Measurements from ENCODE around the gene ACOT7. TPM values are rescaled to one million over a fixed set of nuclear protein-coding genes. Genes with fewer than 3 reads are reported as not detected.

ACOT7 gene
- total RNA-seq, 2 experiments from 2014 or later = 5.3 to 5.4 TPM

DNA sequence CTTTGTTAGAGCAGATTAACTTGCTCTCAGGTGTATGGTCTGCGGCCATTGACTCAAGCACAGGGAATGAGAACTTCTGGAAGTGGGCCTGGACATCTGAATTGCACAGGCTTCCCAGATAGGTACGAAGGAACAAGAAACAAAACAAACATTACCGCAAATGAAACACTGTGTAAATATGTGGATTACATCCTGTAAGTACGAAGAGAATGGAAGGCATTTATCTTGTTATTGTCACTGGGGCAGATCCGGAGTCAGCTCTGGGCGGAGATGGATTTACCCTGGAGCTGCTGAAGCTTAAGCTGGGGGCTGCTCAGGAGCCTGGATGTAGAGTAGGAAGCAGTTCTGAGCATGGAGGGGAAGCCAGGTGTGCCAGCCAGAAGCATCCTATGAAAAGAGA lies 19.3 kb upstream of the ACOT7 start:
- Mint-ChIP-seq H3K4me3 (no peak overlapping the region), H3K9me3 (no peaks in the 10 kb centered on the region), H3K27me3 (peaks cover 65% of the 10 kb centered on the region), H3K4me1 (ENCODE audit: low read depth) (peaks cover 3% of the 10 kb centered on the region), H3K36me3 (ENCODE audit: low read depth) (no peaks in the 10 kb centered on the region), H3K27ac (no peak overlapping the region)
- TF ChIP-seq, protein P1, sequence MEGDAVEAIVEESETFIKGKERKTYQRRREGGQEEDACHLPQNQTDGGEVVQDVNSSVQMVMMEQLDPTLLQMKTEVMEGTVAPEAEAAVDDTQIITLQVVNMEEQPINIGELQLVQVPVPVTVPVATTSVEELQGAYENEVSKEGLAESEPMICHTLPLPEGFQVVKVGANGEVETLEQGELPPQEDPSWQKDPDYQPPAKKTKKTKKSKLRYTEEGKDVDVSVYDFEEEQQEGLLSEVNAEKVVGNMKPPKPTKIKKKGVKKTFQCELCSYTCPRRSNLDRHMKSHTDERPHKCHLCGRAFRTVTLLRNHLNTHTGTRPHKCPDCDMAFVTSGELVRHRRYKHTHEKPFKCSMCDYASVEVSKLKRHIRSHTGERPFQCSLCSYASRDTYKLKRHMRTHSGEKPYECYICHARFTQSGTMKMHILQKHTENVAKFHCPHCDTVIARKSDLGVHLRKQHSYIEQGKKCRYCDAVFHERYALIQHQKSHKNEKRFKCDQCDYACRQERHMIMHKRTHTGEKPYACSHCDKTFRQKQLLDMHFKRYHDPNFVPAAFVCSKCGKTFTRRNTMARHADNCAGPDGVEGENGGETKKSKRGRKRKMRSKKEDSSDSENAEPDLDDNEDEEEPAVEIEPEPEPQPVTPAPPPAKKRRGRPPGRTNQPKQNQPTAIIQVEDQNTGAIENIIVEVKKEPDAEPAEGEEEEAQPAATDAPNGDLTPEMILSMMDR (IDR thresholded peaks at IDR 0.05) = no peak
- intact Hi-C loops (cut with DNase I, micrococcal nuclease) = no loop called here
- H3K9me3 ChIP-seq (ENCODE audit: control insufficient read depth in 1 of 2, insufficient read depth in 1 of 2, low read length in 2 of 2) = peaks cover 0 to 9% of the 10 kb centered on the region in 2 experiments
- ChIA-PET POLR2A (no interaction called here), CTCF (interaction anchor here (1.6 kb wide), 1 partner anchor 11 kb away, joined by 3 read pairs; no protein-coding TSS in a partner anchor)
- H3K4me1 ChIP-seq (ENCODE audit: insufficient read depth, low read length) = peaks cover 7% of the 10 kb centered on the region
- ATAC-seq (ENCODE audit: poor library complexity) = no peak
- no peak overlapping the region for H3K4me3 ChIP-seq (ENCODE audit: low read length)
- no peak overlapping the region for H3K27ac ChIP-seq (ENCODE audit: low read depth in 1 of 2, low read length in 2 of 2)
- no peaks in the 10 kb centered on the region for H3K36me3 ChIP-seq (ENCODE audit: insufficient read depth, low read length)
- no peak for DNase-seq
- peaks cover 39 to 46% of the 10 kb centered on the region in 2 experiments for H3K27me3 ChIP-seq (ENCODE audit: control insufficient read depth in 1 of 2, insufficient read depth in 2 of 2, low read length in 2 of 2)

DNA sequence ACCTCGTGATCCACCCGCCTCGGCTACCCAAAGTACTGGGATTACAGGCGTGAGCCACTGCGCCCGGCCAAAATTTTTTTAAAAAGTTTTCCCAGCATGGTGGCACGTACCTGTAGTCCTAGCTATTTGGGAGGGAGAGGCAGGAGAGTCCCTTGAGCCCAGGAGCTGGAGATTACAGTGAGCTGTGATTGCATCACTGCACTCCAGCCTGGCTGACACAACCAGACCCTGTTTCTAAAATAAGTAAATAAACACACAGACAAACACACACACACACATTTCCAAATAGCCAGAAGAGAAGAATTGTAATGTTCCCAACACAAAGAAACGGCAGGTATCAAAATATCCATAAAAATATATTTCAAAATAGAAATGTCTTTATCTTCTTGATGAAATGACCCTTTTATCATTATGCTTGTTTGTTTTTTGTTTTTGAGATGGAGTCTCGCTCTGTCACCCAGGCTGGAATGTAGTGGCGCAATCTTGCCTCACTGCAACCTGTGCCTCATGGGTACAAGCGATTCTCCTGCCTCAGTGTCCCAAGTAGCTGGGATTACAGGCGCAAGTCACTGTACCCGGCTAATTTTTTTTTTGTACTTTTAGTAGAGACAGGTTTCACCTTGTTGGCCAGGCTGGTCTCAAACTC lies 16.8 kb upstream of the ACOT7 start:
- H3K27me3 ChIP-seq (ENCODE audit: control insufficient read depth in 1 of 2, insufficient read depth in 2 of 2, low read length in 2 of 2) = peaks cover 14 to 21% of the 10 kb centered on the region in 2 experiments
- no peak overlapping the region for H3K27ac ChIP-seq (ENCODE audit: low read depth in 1 of 2, low read length in 2 of 2)
- TF ChIP-seq, protein P1 (IDR thresholded peaks at IDR 0.05) = no peak
- H3K4me1 ChIP-seq (ENCODE audit: insufficient read depth, low read length) = peaks cover 7% of the 10 kb centered on the region
- Mint-ChIP-seq H3K27me3 (peaks cover 39% of the 10 kb centered on the region), H3K9me3 (no peaks in the 10 kb centered on the region), H3K4me1 (ENCODE audit: low read depth) (peaks cover 3% of the 10 kb centered on the region), H3K4me3 (no peak overlapping the region), H3K27ac (no peak overlapping the region), H3K36me3 (ENCODE audit: low read depth) (no peaks in the 10 kb centered on the region)
- POLR2A ChIA-PET = no interaction called here
- H3K36me3 ChIP-seq (ENCODE audit: insufficient read depth, low read length) = no peaks in the 10 kb centered on the region
- DNase-seq (no peak), ATAC-seq (ENCODE audit: poor library complexity) (no peak)
- intact Hi-C loops (cut with DNase I, micrococcal nuclease) = no loop called here
- H3K9me3 ChIP-seq (ENCODE audit: control insufficient read depth in 1 of 2, insufficient read depth in 1 of 2, low read length in 2 of 2) = no peaks in the 10 kb centered on the region
- CTCF ChIA-PET = interaction anchor here (0.9 to 1.0 kb wide), 3 partner anchors 27 to 62 kb away, joined by 3 read pairs; no protein-coding TSS in a partner anchor
- no peak overlapping the region for H3K4me3 ChIP-seq (ENCODE audit: low read length)

DNA sequence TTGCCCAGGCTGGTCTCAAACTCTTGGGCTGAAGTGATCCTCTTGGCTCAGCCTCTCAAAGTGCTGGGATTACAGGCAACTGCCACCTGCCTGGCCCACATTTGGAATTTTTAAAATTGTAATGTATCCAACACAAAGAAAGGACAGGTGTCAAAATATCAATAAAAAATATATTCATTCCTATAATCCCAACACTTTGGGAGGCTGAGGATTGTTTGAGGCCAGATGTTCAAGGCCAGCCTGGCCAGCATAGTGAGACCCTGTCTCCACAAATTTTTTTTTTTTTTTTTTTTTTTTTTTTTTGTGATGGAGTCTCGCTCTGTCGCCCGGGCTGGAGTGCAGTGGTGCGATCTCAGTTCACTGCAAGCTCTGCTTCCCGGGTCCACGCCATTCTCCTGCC lies 16.2 kb upstream of the ACOT7 start:
- intact Hi-C loops (cut with DNase I, micrococcal nuclease) = no loop called here
- Mint-ChIP-seq H3K9me3 (no peaks in the 10 kb centered on the region), H3K4me3 (no peak overlapping the region), H3K36me3 (ENCODE audit: low read depth) (no peaks in the 10 kb centered on the region), H3K4me1 (ENCODE audit: low read depth) (peaks cover 3% of the 10 kb centered on the region), H3K27ac (no peak overlapping the region), H3K27me3 (peaks cover 38% of the 10 kb centered on the region)
- H3K27me3 ChIP-seq (ENCODE audit: control insufficient read depth in 1 of 2, insufficient read depth in 2 of 2, low read length in 2 of 2) = peaks cover 7 to 14% of the 10 kb centered on the region in 2 experiments
- TF ChIP-seq, protein P1 (IDR thresholded peaks at IDR 0.05) = no peak
- CTCF ChIA-PET = interaction anchor here (1.0 kb wide), 1 partner anchor 28 kb away, joined by 3 read pairs; no protein-coding TSS in a partner anchor
- H3K9me3 ChIP-seq (ENCODE audit: control insufficient read depth in 1 of 2, insufficient read depth in 1 of 2, low read length in 2 of 2) = no peaks in the 10 kb centered on the region
- H3K27ac ChIP-seq (ENCODE audit: low read depth in 1 of 2, low read length in 2 of 2) = no peak overlapping the region
- H3K36me3 ChIP-seq (ENCODE audit: insufficient read depth, low read length) = no peaks in the 10 kb centered on the region
- DNase-seq (no peak), ATAC-seq (ENCODE audit: poor library complexity) (no peak)
- peaks cover 6% of the 10 kb centered on the region for H3K4me1 ChIP-seq (ENCODE audit: insufficient read depth, low read length)
- POLR2A ChIA-PET = no interaction called here
- H3K4me3 ChIP-seq (ENCODE audit: low read length) = no peak overlapping the region

Measured in CD4-positive, alpha-beta T cell (primary cell).